ENCODE data around the gene BBOX1.
"Not testable (repeated sequence)": the region's sequence is repeated elsewhere in the genome, so short reads cannot be mapped to it uniquely, and the experiment has no call there.

BBOX1 gene

DNA sequence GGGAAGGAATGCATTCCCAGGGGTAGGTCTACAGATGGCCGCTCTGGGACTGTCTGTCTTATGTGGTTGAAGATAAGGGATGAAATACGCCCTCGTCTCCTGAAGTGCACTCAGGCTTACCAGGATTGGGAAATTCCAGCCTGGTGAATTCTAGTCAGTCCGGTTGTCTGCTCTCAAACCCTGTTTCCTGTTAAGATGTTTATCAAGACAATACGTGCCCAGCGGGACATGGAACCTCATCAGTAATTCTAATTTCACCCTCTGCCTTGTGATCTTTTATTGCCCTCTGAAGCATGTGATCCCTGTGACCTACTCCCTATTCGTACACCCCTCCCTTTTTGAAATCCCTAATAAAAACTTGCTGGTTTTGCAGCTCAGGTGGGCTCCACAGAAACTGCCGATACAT is 95.3 kb downstream of the BBOX1 start:
- not testable (repeated sequence) for DNase-seq

GRCh38 chr11:27138716-27139115 is 98.1 kb downstream of the BBOX1 start:
- DNase-seq = no peak

DNA sequence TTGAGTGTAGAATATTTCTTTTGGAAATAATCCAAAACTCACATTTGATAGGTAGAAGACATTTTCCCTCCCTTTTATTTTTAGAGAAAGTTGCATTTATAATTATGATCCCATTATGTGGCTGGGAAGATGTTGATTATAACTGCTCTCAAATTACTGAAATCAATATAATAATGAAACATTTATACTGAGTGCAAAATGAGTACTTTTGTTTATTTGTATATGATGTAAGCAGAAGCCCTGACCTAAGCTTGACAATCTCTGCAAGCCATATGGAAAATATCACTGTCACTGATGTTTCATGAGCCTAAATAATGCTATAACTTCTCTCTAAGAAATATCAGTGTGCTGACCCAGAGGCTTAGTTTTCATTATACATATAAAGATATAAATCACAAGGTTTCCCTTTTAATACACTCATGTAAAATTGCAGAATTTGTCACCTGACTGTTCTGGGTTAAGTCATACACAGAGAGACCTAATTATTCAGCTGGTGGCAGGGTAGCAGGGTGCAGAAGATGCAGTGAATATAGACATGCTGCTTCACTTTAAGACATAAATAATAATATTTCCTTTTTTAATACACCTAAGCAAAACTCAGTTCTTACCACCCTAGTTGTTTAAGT is 99.2 kb downstream of the BBOX1 start:
- no peak for DNase-seq

DNA sequence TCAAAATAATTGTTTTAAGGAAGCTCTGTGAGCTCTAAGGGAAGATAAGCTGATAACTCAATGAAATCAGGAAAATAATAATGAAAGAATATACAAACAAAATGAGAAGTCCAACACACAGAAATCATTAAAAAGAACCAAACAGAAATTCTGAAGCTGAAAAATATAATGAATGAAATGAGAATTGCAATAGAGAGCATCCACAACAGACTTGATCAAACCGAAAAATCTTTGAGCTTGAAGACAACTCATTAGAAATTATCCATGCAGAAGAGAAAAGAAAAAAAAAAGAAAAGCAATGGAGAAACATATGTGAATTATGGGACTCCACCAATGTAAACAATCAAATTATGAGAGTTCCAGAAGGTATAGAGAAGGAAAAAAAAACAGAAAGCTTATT is 101.0 kb downstream of the BBOX1 start:
- no peak for DNase-seq

GRCh38 chr11:27147916-27148315 is 107.3 kb downstream of the BBOX1 start:
- DNase-seq = no peak

- DNase-seq = no peak
Measured at GRCh38 chr11:27148506-27148905, 107.9 kb downstream of the BBOX1 start.

DNA sequence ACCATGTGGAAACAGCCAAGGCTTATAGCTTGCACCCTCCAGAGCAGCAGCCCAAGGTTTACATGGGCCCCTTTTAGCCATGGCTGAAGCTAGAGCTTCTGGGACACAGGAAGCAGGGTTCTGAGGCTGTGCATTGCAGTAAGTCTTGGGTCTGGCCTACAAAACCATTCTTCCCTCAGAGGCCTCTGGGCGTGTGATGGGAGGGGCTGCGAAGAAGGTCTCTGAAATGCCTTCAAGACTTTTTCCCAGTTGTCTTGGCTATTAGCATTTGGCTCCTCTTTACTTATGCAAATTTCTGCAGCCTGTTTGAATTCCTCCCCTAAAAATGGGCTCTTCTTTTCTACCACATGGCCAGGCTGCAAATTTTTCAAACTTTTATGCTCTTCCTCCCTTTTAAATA is 109.5 kb downstream of the BBOX1 start:
- DNase-seq = no peak

GRCh38 chr11:27153136-27153535 is 112.5 kb downstream of the BBOX1 start:
- DNase-seq = no peak

- no peak for DNase-seq
Measured at GRCh38 chr11:27158456-27159334, 118.1 kb downstream of the BBOX1 start.

- no peak for DNase-seq
Measured at GRCh38 chr11:27159335-27159679, 118.7 kb downstream of the BBOX1 start.

DNA sequence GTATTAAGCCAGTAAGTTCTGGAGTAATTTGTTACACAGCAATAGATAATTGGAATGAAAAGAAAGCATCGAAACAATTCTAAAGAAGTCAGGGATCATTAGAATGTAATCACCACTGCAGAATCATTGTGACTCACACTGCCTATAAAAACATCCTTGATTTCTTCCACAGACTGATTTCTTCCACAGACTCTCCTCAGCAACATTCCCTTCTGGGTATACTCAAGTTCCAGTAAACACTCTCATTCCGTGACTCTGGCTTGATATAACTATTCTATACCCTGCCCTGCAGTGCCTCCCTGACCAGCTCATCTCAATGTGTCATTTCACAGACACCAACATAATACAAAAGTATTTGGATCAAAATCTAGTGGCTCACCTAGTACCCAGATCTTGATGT is 120.5 kb downstream of the BBOX1 start:
- no peak for DNase-seq

- no peak for DNase-seq
Measured at GRCh38 chr11:27162237-27162636, 121.6 kb downstream of the BBOX1 start.

DNA sequence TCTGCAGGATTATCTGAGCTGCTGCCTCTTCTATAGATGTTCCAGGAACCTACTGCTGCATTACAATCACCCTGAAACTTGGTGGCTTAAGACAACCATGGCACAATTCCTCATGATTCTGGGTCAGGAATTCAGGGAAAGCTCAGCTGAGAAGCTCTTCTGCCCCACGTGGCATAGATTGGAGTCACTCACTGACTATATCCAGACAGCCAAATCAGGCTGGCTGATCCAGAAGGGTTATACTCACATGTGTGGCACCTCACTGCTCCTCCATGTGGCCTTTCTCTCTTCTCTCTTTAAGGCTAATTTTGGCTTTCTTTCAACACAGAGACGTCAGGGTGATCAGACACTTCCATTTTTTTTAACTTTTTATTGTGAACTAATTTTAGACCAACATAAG is 125.5 kb downstream of the BBOX1 start:
- DNase-seq = no peak

DNA sequence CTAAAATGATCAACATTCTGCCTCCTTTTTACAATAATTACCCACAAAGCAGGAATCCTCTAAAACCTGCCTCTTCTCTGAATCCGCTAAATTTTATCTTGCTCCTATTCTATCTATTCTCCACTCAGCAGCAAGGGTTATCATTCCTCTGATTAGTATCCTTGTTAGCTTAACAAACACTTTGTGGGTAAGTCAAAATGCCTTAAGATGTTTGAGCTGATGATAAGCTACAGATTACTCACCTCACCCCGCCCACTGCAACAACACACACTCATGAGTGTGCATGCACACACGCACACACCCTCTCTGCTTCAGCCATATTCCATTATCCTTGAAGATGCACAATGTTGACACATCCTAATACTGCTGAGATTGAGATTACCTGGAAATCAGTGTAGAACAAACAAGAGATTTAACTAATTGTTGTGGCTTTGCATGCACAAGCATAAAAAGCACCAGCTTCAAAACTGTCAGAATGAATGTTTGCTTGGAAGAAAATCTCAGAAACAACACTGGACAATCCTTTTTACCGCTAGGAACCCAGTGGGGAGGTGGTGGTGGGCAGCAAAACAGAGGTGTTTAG is 130.9 kb downstream of the BBOX1 start:
- no peak for DNase-seq

DNA sequence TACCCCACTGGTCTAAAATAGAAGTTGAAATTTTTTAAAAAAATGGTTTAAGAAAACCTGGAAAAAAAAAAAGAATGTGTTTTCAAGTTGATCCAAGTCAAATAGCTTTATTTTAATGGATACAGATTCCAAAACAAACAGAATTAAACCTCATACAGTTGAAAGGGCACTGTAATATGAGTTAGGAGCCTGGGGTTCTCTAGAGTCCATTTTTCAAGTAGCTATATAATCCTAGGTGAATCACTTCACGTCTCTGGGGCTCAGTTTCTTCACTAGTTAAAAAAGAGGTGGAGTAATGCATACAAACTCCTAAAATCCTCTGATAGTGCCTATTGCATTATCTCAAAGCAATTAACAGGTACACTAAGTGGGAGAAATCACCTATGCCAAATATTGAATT is 132.9 kb downstream of the BBOX1 start:
- DNase-seq = no peak

- no peak for DNase-seq
Measured at GRCh38 chr11:27174021-27174420, 133.4 kb downstream of the BBOX1 start.

DNA sequence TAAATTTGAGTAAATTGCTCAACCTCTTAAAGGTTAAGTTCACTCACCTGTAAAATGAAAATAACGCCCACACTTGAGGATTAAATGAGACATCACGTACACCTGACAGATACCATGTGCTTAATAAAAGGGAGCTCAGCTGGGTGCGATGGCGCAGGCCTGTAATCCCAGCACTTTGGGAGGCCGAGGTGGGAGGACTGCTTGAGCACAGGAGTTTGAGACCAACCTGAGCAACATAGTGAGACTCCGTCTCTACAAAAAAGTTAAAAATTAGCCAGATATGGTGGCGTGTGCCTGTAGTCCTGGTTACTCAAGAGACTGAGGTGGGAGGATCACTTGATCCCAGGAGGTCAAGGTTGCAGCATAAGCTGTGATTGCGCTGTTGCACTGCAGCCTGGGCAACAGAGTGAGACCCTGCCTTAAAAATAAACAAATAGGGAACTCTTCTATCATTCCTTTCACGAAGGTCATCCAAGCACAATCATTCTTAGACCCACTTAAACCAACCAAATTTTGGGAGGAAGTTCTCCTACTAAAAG is 134.1 kb downstream of the BBOX1 start:
- DNase-seq = no peak

- DNase-seq = not testable (repeated sequence)
Measured at GRCh38 chr11:27175562-27175961, 134.9 kb downstream of the BBOX1 start.
